Osteocyte (in vitro differentiated cells): ENCODE data around the gene DKK2. TPM values are rescaled to one million over a fixed set of nuclear protein-coding genes. Genes with fewer than 3 reads are reported as not detected.

Experiments
- DNase-seq: peaks from one replicate; pipeline ENCODE4 v3.0.0; 2021; ENCODE audit warnings: mixed read lengths; ENCODE audit not compliant: unreplicated experiment; ENCODE audit errors: extremely low spot score
- H3K27ac Mint-ChIP-seq: one replicate; pipeline ENCODE4 v1.8.0; 2021; ENCODE audit warnings: mild to moderate bottlenecking, mixed read lengths; ENCODE audit not compliant: unreplicated experiment
- H3K27me3 Mint-ChIP-seq: one replicate; pipeline ENCODE4 v1.8.0; 2021; ENCODE audit warnings: mixed read lengths; ENCODE audit not compliant: unreplicated experiment
- H3K36me3 Mint-ChIP-seq: one replicate; pipeline ENCODE4 v1.8.0; 2021; ENCODE audit warnings: mixed read lengths; ENCODE audit not compliant: unreplicated experiment
- H3K4me1 Mint-ChIP-seq: one replicate; pipeline ENCODE4 v1.8.0; 2021; ENCODE audit warnings: mixed read lengths; ENCODE audit not compliant: unreplicated experiment
- H3K4me3 Mint-ChIP-seq: one replicate; pipeline ENCODE4 v1.8.0; 2021; ENCODE audit warnings: mild to moderate bottlenecking, moderate library complexity, mixed read lengths; ENCODE audit not compliant: unreplicated experiment
- H3K9me3 Mint-ChIP-seq: one replicate; pipeline ENCODE4 v1.8.0; 2021; ENCODE audit warnings: mixed read lengths; ENCODE audit not compliant: unreplicated experiment
- total RNA-seq: library from RNA; stranded (reverse); gene quantifications from 2 replicates; pipeline ENCODE4 v1.2.1, GENCODE V29; 2021
- TF ChIP-seq, protein P1 (sequence below): fragments of 200-600 bp; sonication (generic); IDR thresholded peaks from 2 replicates; pipeline ENCODE4 v1.5.0; 2021; ENCODE audit warnings: antibody characterized with exemption, mild to moderate bottlenecking, moderate library complexity

DKK2 gene
- total RNA-seq, 1 donor from 2014 or later, result 206 TPM

DNA sequence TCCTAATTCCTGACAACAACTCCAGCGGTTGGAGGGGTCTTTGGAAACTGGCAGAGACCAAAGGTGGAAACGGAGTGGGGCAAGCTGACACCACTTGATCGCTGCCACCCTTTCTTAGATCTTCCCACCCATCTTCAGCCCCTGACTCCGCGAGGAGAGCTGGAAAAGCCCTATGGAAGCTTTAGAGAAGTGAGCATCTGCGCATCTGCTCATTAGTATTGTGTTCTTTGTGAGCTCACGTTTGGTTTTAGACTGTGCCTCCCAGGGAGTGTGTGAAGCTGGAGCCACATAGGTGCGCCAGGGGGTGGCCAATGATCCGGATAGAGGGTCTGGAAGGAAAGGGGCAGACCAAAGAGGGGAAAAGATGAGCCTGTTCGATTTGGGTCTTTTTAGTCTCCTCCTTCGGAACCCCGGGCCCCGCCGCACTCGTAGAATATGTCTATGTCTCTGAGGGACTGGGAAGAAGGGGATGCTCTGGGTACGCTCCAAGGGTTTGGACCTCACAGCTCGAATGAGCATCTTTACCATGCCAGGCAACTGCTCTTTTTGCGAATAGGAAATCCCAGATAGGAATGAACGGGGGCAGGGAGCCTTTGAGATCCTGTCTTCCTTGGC lies 578 bp upstream of the DKK2 start:
- H3K4me1 Mint-ChIP-seq, result peaks cover 28% of the 10 kb centered on the region
- no peaks in the 10 kb centered on the region for H3K27me3 Mint-ChIP-seq
- no peaks in the 10 kb centered on the region for H3K36me3 Mint-ChIP-seq
- TF ChIP-seq, protein P1, sequence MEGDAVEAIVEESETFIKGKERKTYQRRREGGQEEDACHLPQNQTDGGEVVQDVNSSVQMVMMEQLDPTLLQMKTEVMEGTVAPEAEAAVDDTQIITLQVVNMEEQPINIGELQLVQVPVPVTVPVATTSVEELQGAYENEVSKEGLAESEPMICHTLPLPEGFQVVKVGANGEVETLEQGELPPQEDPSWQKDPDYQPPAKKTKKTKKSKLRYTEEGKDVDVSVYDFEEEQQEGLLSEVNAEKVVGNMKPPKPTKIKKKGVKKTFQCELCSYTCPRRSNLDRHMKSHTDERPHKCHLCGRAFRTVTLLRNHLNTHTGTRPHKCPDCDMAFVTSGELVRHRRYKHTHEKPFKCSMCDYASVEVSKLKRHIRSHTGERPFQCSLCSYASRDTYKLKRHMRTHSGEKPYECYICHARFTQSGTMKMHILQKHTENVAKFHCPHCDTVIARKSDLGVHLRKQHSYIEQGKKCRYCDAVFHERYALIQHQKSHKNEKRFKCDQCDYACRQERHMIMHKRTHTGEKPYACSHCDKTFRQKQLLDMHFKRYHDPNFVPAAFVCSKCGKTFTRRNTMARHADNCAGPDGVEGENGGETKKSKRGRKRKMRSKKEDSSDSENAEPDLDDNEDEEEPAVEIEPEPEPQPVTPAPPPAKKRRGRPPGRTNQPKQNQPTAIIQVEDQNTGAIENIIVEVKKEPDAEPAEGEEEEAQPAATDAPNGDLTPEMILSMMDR, result no peak
- no peak for DNase-seq
- H3K4me3 Mint-ChIP-seq, result peak overlapping the region; percentile 98
- no peaks in the 10 kb centered on the region for H3K9me3 Mint-ChIP-seq
- peak overlapping the region; percentile 96 for H3K27ac Mint-ChIP-seq

DNA sequence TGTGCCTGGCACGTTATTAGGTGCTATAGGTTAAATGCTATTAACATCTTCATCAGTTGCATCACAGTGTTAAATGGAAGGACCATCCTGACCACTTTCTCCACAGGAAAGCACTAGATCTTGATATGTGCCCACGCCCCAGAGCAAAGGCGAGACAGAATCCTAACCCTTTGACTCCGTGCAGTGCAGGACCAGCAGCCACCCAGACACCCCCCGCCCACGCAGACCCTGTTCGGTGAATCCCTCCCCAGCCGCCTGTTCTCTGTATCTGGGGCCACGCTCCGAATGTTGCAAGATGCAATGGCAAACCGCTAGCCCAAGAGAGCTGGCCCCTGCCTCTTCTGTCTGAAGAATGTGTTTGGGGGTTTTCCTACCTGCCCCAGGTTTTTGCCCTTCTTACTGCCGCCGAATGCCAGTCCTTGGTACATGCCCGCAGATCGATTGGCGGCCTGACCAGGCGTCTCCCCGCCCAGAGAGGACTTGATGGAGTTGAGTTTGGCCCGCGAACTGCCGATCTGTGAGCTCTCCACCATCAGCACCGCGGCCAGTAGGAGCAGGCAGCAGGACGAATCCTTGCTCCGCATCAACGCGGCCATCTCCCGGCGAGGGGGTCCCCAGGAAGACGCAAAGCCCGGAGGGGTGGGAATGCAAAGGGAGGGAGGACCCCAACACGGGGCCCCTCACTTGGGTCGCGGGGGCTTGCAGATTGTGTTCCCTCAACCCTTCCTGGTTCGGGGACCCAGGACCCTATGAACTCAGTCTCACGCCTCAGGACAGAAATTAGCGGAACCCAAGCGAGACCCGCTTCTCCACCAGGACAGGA lies 906 bp downstream of the DKK2 start:
- H3K9me3 Mint-ChIP-seq, result no peaks in the 10 kb centered on the region
- peak; percentile 85 for DNase-seq
- peak overlapping the region; percentile 96 for H3K27ac Mint-ChIP-seq
- no peaks in the 10 kb centered on the region for H3K36me3 Mint-ChIP-seq
- no peaks in the 10 kb centered on the region for H3K27me3 Mint-ChIP-seq
- peaks cover 42% of the 10 kb centered on the region for H3K4me1 Mint-ChIP-seq
- H3K4me3 Mint-ChIP-seq, result peak overlapping the region; percentile 98
- TF ChIP-seq, protein P1, result peak; percentile 6

DNA sequence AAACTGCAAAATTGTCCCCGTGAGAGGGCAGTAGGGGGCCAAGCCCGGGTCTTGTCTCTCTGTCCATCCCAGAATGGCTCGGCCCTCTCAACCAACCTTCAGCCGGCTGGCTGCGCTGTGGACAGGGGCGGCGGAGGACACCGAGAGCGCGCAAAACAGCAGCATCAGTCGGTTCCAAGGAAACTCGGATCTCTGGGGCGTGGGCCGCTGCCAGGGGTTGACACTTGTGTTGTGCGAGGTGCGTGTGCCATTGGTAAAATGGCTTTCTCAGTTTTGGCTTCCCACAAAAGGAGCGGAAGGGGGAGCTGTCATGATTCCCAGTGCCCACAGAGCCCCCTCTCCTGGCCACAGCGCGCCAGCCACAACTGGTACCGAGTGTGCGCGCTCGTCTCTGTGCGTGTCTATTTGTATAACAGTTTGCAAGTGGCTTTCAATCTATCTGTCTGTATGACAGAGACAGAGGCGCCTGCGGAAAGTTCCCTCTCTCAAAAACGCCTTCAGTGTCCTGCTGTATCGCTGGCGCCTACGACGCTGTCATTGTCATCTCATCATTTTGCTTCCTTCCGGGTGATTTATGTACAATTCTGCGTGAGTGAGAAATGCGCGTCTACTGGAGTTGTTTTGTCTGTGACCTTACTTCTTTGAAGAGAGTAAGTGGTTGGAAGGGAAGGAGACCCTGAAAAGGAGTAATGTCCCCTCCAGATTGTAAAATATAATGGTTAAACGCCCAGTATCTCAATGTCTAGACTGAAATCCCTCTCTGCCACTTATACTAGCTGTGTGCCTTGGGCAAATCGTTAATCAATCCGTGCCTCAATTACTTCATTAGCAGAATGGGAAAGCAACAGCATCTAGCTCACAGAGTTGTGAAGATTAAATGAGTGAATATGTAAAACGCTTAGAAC lies 1.8 kb downstream of the DKK2 start:
- peaks cover 48% of the 10 kb centered on the region for H3K4me1 Mint-ChIP-seq
- no peaks in the 10 kb centered on the region for H3K27me3 Mint-ChIP-seq
- peak overlapping the region; percentile 96 for H3K27ac Mint-ChIP-seq
- peak overlapping the region; percentile 98 for H3K4me3 Mint-ChIP-seq
- peak; percentile 91 for DNase-seq
- TF ChIP-seq, protein P1, result peak; percentile 84
- H3K36me3 Mint-ChIP-seq, result no peaks in the 10 kb centered on the region
- H3K9me3 Mint-ChIP-seq, result no peaks in the 10 kb centered on the region

DNA sequence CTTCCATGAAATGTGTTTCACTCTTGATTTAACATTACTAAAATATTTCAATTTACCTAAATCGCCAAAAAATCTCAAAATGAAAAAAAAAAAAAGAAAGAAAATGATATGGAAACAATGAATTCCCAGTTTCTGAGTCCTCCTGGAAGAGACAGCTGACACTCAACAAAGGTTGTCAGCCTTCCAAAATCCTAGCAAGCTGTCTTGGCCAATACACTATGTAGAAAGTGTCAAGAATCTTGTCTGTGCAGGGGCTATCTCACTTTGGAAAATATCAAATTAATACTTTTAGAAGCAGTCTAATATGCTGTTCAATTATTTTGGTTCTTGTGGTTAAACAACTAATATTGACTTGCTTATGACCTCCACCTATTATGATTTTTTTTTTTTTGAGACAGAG lies 8.7 kb downstream of the DKK2 start:
- Mint-ChIP-seq H3K4me1 (peaks cover 80% of the 10 kb centered on the region), H3K27me3 (no peaks in the 10 kb centered on the region), H3K27ac (peak overlapping the region; percentile 21), H3K9me3 (no peaks in the 10 kb centered on the region), H3K4me3 (no peak overlapping the region), H3K36me3 (peaks cover 13% of the 10 kb centered on the region)
- TF ChIP-seq, protein P1, result no peak
- no peak for DNase-seq
